Measurements from ENCODE around the gene ACACB.

The ACACB gene

GRCh38 chr12:109163167-109163566 lies 46.8 kb downstream of the ACACB start:
- TF ChIP-seq CTCF (IDR thresholded peaks at IDR 0.05): no peak
- no peak for DNase-seq
- no peak overlapping the region for H3K4me3 Mint-ChIP-seq
- H3K4me1 Mint-ChIP-seq: no peaks in the 10 kb centered on the region
- H3K27ac Mint-ChIP-seq: no peak overlapping the region
- peaks cover 3% of the 10 kb centered on the region for H3K9me3 Mint-ChIP-seq
- no peaks in the 10 kb centered on the region for H3K27me3 Mint-ChIP-seq (ENCODE audit: low read depth, poor library complexity)
- H3K36me3 Mint-ChIP-seq (ENCODE audit: low read depth): peaks cover 10% of the 10 kb centered on the region

GRCh38 chr12:109165599-109165998 lies 49.2 kb downstream of the ACACB start:
- DNase-seq: no peak
- no peak for TF ChIP-seq CTCF (IDR thresholded peaks at IDR 0.05)
- Mint-ChIP-seq H3K36me3 (ENCODE audit: low read depth) (peaks cover 24% of the 10 kb centered on the region), H3K4me1 (no peaks in the 10 kb centered on the region), H3K4me3 (no peak overlapping the region), H3K27me3 (ENCODE audit: low read depth, poor library complexity) (no peaks in the 10 kb centered on the region), H3K27ac (no peak overlapping the region), H3K9me3 (peaks cover 3% of the 10 kb centered on the region)

GRCh38 chr12:109166371-109166770 lies 50.0 kb downstream of the ACACB start:
- H3K4me1 Mint-ChIP-seq: no peaks in the 10 kb centered on the region
- no peak overlapping the region for H3K4me3 Mint-ChIP-seq
- H3K36me3 Mint-ChIP-seq (ENCODE audit: low read depth): peaks cover 24% of the 10 kb centered on the region
- no peak overlapping the region for H3K27ac Mint-ChIP-seq
- DNase-seq: no peak
- no peaks in the 10 kb centered on the region for H3K27me3 Mint-ChIP-seq (ENCODE audit: low read depth, poor library complexity)
- TF ChIP-seq CTCF (IDR thresholded peaks at IDR 0.05): no peak
- H3K9me3 Mint-ChIP-seq: peaks cover 3% of the 10 kb centered on the region

GRCh38 chr12:109167781-109168180 lies 51.4 kb downstream of the ACACB start:
- TF ChIP-seq CTCF (IDR thresholded peaks at IDR 0.05): no peak
- Mint-ChIP-seq H3K4me1 (no peaks in the 10 kb centered on the region), H3K4me3 (no peak overlapping the region), H3K9me3 (peaks cover 4% of the 10 kb centered on the region), H3K27me3 (ENCODE audit: low read depth, poor library complexity) (no peaks in the 10 kb centered on the region), H3K27ac (no peak overlapping the region), H3K36me3 (ENCODE audit: low read depth) (peaks cover 38% of the 10 kb centered on the region)
- no peak for DNase-seq

- Mint-ChIP-seq H3K36me3 (ENCODE audit: low read depth) (peaks cover 51% of the 10 kb centered on the region), H3K9me3 (peaks cover 6% of the 10 kb centered on the region), H3K4me1 (no peaks in the 10 kb centered on the region), H3K27me3 (ENCODE audit: low read depth, poor library complexity) (no peaks in the 10 kb centered on the region), H3K27ac (no peak overlapping the region), H3K4me3 (no peak overlapping the region)
- no peak for TF ChIP-seq CTCF (IDR thresholded peaks at IDR 0.05)
- no peak for DNase-seq
Measured at GRCh38 chr12:109169262-109169661, 52.9 kb downstream of the ACACB start.

GRCh38 chr12:109169686-109170085 lies 53.3 kb downstream of the ACACB start:
- peaks cover 51% of the 10 kb centered on the region for H3K36me3 Mint-ChIP-seq (ENCODE audit: low read depth)

More at GRCh38 chr12:109169686-109170085, 53.3 kb downstream of the ACACB start:
- Mint-ChIP-seq H3K4me1 (no peaks in the 10 kb centered on the region), H3K27me3 (ENCODE audit: low read depth, poor library complexity) (no peaks in the 10 kb centered on the region), H3K4me3 (no peak overlapping the region), H3K27ac (no peak overlapping the region), H3K9me3 (peaks cover 6% of the 10 kb centered on the region)
- DNase-seq: no peak
- TF ChIP-seq CTCF (IDR thresholded peaks at IDR 0.05): no peak
